Neural cell (in vitro differentiated cells): ENCODE results near the gene NRG2. TPM values are rescaled to one million over a fixed set of nuclear protein-coding genes. Genes with fewer than 3 reads are reported as not detected.

Source experiments
- H2AFZ ChIP-seq: fragments of 200-600, 300-800 bp; sonication (generic), shearing (Covaris generic); 2 replicates; pipeline ENCODE4 v1.6.0; 2014; ENCODE audit warnings: low read depth, mild to moderate bottlenecking, antibody characterized with exemption, low read length, moderate library complexity
- H3F3A ChIP-seq: fragments of 200-600 bp; shearing (Covaris generic); 2 replicates; pipeline ENCODE4 v1.6.1; 2016; ENCODE audit warnings: mild to moderate bottlenecking, moderate library complexity, mixed read lengths, antibody characterized with exemption, low read length; ENCODE audit not compliant: insufficient read depth, poor library complexity, severe bottlenecking
- H3K27ac ChIP-seq: fragments of 200-600, 300-800 bp; sonication (generic), shearing (Covaris generic); 2 replicates; pipeline ENCODE4 v1.5.1; 2014; ENCODE audit warnings: mild to moderate bottlenecking, low read length, moderate library complexity
- H3K27me3 ChIP-seq: fragments of 300-800, 200-600 bp; sonication (generic), shearing (Covaris generic); 2 replicates; pipeline ENCODE4 v1.6.0; 2014; ENCODE audit warnings: mild to moderate bottlenecking, low read depth, low read length, moderate library complexity; ENCODE audit not compliant: insufficient read depth
- H3K36me3 ChIP-seq: fragments of 300-800, 200-600 bp; sonication (generic), shearing (Covaris generic); 2 replicates; pipeline ENCODE4 v1.5.1; 2014; ENCODE audit warnings: mild to moderate bottlenecking, antibody characterized with exemption, low read length, moderate library complexity; ENCODE audit not compliant: insufficient read depth
- H3K4me2 ChIP-seq: fragments of 300-800, 200-600 bp; sonication (generic), shearing (Covaris generic); 2 replicates; pipeline ENCODE4 v1.6.0; 2014; ENCODE audit warnings: mild to moderate bottlenecking, low read length
- H3K4me3 ChIP-seq: fragments of 300-800, 200-600 bp; sonication (generic), shearing (Covaris generic); 2 replicates; pipeline ENCODE4 v1.5.1; 2014; ENCODE audit warnings: mild to moderate bottlenecking, low read length, moderate library complexity
- H3K79me2 ChIP-seq: fragments of 200-600 bp; shearing (Covaris generic); replicated peaks from 2 replicates; pipeline ENCODE4 v1.6.0; 2014; ENCODE audit warnings: mild to moderate bottlenecking, low read length, moderate library complexity; ENCODE audit not compliant: insufficient read depth
- H3K9ac ChIP-seq: fragments of 300-800, 200-600 bp; sonication (generic), shearing (Covaris generic); 2 replicates; pipeline ENCODE4 v1.6.1; 2016; ENCODE audit warnings: mild to moderate bottlenecking, low read length, mixed read lengths
- H3K9me2 ChIP-seq: fragments of 200-600 bp; shearing (Covaris generic); 2 replicates; pipeline ENCODE4 v1.6.1; 2016; ENCODE audit warnings: mild to moderate bottlenecking, low read length, mixed read lengths; ENCODE audit not compliant: insufficient read depth
- H3K9me3 ChIP-seq: fragments of 200-600, 300-800 bp; sonication (generic), shearing (Covaris generic); 2 replicates; pipeline ENCODE4 v1.6.1; 2016; ENCODE audit warnings: mild to moderate bottlenecking, mixed run types, low read length, moderate library complexity, mixed read lengths
- H4K20me1 ChIP-seq: fragments of 200-600 bp; shearing (Covaris generic); 2 replicates; pipeline ENCODE4 v1.6.1; 2016; ENCODE audit warnings: mild to moderate bottlenecking, mixed run types; ENCODE audit not compliant: insufficient read depth
- CTCF ChIP-seq: fragments of 450-650 bp; IDR thresholded peaks from 2 replicates; pipeline ENCODE4 v1.5.1; 2014; ENCODE audit warnings: antibody characterized with exemption, mild to moderate bottlenecking, moderate library complexity; ENCODE audit not compliant: poor library complexity, severe bottlenecking
- EP300 ChIP-seq: fragments of 450-650 bp; conservative IDR thresholded peaks from 2 replicates; pipeline ENCODE4 v1.6.1; 2014; ENCODE audit warnings: antibody characterized with exemption, mild to moderate bottlenecking, moderate library complexity; ENCODE audit not compliant: poor library complexity, severe bottlenecking
- EZH2 ChIP-seq: fragments of 200-600, 300-800 bp; shearing (Covaris generic), sonication (generic); IDR thresholded peaks from 2 replicates; pipeline ENCODE4 v1.6.1; 2014; ENCODE audit warnings: antibody characterized with exemption, low read length, borderline replicate concordance, mild to moderate bottlenecking; ENCODE audit not compliant: insufficient read depth, poor library complexity, severe bottlenecking
- MXI1 ChIP-seq: fragments of 450-650 bp; conservative IDR thresholded peaks from 2 replicates; pipeline ENCODE4 v1.6.1; 2014; ENCODE audit warnings: antibody characterized with exemption, mild to moderate bottlenecking; ENCODE audit not compliant: poor library complexity, severe bottlenecking
- POLR2AphosphoS5 ChIP-seq: IDR thresholded peaks from 2 replicates; pipeline ENCODE4 v1.6.1; 2012
- RAD21 ChIP-seq: fragments of 450-650 bp; conservative IDR thresholded peaks from 2 replicates; pipeline ENCODE4 v1.6.1; 2014; ENCODE audit warnings: antibody characterized with exemption, mild to moderate bottlenecking, moderate library complexity
- SMC3 ChIP-seq: fragments of 450-650 bp; conservative IDR thresholded peaks from 2 replicates; pipeline ENCODE4 v1.6.1; 2014; ENCODE audit warnings: antibody characterized with exemption, mild to moderate bottlenecking, moderate library complexity; ENCODE audit not compliant: poor library complexity
- TAF1 ChIP-seq: IDR thresholded peaks from 2 replicates; pipeline ENCODE4 v1.6.1; 2012; ENCODE audit warnings: low read depth
- polyA plus RNA-seq: library from polyadenylated mRNA; depleted of rRNA; stranded (reverse); fragments of >200 nt; gene quantifications from 2 replicates; pipeline ENCODE4 v1.2.3, GENCODE V29; 2014
- TF ChIP-seq, protein P1 (sequence below): IDR thresholded peaks from 2 replicates; pipeline ENCODE4 v1.6.1; 2012; ENCODE audit warnings: borderline replicate concordance

The NRG2 gene
- polyA plus RNA-seq, 1 donor from 2014 or later: 5.4 TPM

DNA sequence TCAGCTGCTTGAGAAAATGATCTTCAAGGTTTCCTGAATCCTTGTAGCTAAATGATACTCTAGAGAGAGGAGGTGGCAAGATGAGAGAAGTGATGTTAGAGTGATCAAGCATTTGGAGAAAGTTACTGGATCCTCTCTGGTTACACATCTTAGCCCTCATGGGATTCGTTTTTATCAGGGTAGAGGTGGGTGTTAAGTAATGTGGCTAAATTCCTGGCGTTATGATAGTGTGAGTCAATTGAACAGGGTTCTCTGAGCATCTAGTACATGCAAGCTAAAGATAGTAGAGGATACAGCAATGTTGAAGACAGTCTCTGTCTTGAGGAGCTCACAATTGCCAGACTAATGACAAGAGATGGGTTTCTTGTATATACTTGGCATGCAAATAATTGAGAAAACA, 123.8 kb downstream of the NRG2 start:
- Histone ChIP-seq H2AFZ (no peak overlapping the region), H3K36me3 (no peaks in the 10 kb centered on the region), H3K4me3 (no peak overlapping the region), H3K79me2 (no peaks in the 10 kb centered on the region), H3K9me3 (no peaks in the 10 kb centered on the region), H3K9me2 (no peaks in the 10 kb centered on the region), H3K27me3 (no peaks in the 10 kb centered on the region), H3K4me2 (no peak overlapping the region), H4K20me1 (no peaks in the 10 kb centered on the region), H3F3A (no peaks in the 10 kb centered on the region), H3K9ac (no peak overlapping the region), H3K27ac (no peak overlapping the region)
- TF ChIP-seq MXI1: no peak
- TF ChIP-seq TAF1: no peak
- TF ChIP-seq EP300: no peak
- TF ChIP-seq EZH2: no peak

DNA sequence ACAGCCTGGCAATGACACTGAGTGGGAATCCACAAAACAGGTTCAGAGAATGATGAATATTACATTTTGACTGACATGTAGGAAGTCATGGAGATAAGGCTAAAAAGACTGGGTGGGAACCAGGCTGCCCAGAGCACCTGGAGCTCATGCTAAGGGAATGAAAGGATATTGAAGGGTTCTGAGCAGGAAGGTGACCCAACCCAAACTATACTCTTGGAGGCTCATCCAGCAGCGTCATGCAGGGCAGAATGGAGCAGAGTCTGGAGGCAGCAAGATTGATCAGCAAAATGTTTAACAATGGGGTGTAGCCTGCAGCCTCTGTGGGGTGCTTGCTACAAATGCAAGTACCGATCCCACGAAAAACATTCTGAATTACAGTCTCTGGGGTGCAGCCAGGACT, 127.3 kb downstream of the NRG2 start:
- no peaks in the 10 kb centered on the region for H4K20me1 ChIP-seq
- H3K36me3 ChIP-seq: no peaks in the 10 kb centered on the region
- no peaks in the 10 kb centered on the region for H3K27me3 ChIP-seq
- H3K27ac ChIP-seq: no peak overlapping the region
- no peak for TF ChIP-seq RAD21
- no peak for TF ChIP-seq EP300
- no peak for TF ChIP-seq SMC3
- no peak for TF ChIP-seq POLR2AphosphoS5
- TF ChIP-seq MXI1: no peak
- TF ChIP-seq, protein P1, sequence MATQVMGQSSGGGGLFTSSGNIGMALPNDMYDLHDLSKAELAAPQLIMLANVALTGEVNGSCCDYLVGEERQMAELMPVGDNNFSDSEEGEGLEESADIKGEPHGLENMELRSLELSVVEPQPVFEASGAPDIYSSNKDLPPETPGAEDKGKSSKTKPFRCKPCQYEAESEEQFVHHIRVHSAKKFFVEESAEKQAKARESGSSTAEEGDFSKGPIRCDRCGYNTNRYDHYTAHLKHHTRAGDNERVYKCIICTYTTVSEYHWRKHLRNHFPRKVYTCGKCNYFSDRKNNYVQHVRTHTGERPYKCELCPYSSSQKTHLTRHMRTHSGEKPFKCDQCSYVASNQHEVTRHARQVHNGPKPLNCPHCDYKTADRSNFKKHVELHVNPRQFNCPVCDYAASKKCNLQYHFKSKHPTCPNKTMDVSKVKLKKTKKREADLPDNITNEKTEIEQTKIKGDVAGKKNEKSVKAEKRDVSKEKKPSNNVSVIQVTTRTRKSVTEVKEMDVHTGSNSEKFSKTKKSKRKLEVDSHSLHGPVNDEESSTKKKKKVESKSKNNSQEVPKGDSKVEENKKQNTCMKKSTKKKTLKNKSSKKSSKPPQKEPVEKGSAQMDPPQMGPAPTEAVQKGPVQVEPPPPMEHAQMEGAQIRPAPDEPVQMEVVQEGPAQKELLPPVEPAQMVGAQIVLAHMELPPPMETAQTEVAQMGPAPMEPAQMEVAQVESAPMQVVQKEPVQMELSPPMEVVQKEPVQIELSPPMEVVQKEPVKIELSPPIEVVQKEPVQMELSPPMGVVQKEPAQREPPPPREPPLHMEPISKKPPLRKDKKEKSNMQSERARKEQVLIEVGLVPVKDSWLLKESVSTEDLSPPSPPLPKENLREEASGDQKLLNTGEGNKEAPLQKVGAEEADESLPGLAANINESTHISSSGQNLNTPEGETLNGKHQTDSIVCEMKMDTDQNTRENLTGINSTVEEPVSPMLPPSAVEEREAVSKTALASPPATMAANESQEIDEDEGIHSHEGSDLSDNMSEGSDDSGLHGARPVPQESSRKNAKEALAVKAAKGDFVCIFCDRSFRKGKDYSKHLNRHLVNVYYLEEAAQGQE: no peak
- no peak overlapping the region for H3K4me2 ChIP-seq
- H2AFZ ChIP-seq: no peak overlapping the region
- no peaks in the 10 kb centered on the region for H3K9me3 ChIP-seq
- no peaks in the 10 kb centered on the region for H3K79me2 ChIP-seq
- no peak overlapping the region for H3K9ac ChIP-seq
- no peaks in the 10 kb centered on the region for H3F3A ChIP-seq
- no peaks in the 10 kb centered on the region for H3K9me2 ChIP-seq
- no peak overlapping the region for H3K4me3 ChIP-seq

DNA sequence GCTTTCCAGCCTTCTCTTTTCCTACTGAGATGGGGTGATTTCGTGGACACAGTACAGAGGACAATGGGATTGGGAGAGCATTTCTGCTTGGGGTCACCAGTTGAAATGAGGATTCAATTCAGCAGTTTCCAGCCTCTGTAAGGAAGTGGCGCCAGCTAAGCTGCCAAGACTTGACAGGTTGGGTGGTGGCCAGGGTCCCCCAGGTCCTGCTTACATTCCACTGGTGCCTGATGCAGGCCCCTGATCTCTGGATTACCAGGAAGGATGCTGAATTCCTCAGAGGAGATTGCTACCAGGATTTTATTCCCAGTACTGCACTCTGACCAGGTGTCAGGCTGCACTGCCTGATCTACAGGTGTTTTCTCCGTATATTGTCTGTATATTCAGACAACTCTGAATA, 127.8 kb downstream of the NRG2 start:
- Histone ChIP-seq H3K27me3 (no peaks in the 10 kb centered on the region), H3K9me2 (no peaks in the 10 kb centered on the region), H2AFZ (no peak overlapping the region)

More for the DNA sequence above, 127.8 kb downstream of the NRG2 start:
- Histone ChIP-seq H3K9me3 (no peaks in the 10 kb centered on the region), H3K9ac (no peak overlapping the region), H3K4me3 (no peak overlapping the region), H3K27ac (no peak overlapping the region), H3K79me2 (no peaks in the 10 kb centered on the region), H3F3A (no peaks in the 10 kb centered on the region), H3K4me2 (no peak overlapping the region), H3K36me3 (no peaks in the 10 kb centered on the region), H4K20me1 (no peaks in the 10 kb centered on the region)
- TF ChIP-seq TAF1 (no peak), CTCF (no peak), MXI1 (no peak), SMC3 (no peak)
- TF ChIP-seq, protein P1: no peak
